GM18873 (cell line): ENCODE data around the gene PRDM7.
"Not testable (repeated sequence)": the region's sequence is repeated elsewhere in the genome, so short reads cannot be mapped to it uniquely, and the experiment has no call there.

Experiments used
- ATAC-seq: cut with Tn5 transposase; IDR thresholded peaks from one replicate; pipeline ENCODE4 v1.9.1; 2021; ENCODE audit warnings: mild to moderate bottlenecking, moderate library complexity, moderate number of reproducible peaks; ENCODE audit not compliant: unreplicated experiment, low FRiP score

Gene PRDM7

GRCh38 chr16:90077240-90077756 is at the start of gene PRDM7:
Gene PRDM7 (minus strand): TSS chr16:90077331. CDS start chr16:90075910, 1,421 bp downstream.
- no peak for ATAC-seq

GRCh38 chr16:90121846-90122245 is 44.7 kb upstream of the PRDM7 start:
- not testable (repeated sequence) for ATAC-seq

- not testable (repeated sequence) for ATAC-seq
Observed at GRCh38 chr16:90107617-90108016, 30.5 kb upstream of the PRDM7 start.

GRCh38 chr16:90107060-90107459 is 29.9 kb upstream of the PRDM7 start:
- ATAC-seq = not testable (repeated sequence)

GRCh38 chr16:90106271-90106670 is 29.1 kb upstream of the PRDM7 start:
- not testable (repeated sequence) for ATAC-seq

GRCh38 chr16:90104725-90105124 is 27.6 kb upstream of the PRDM7 start:
- not testable (repeated sequence) for ATAC-seq

- ATAC-seq = not testable (repeated sequence)
Observed at GRCh38 chr16:90102086-90102884, 25.2 kb upstream of the PRDM7 start.

- not testable (repeated sequence) for ATAC-seq
Observed at GRCh38 chr16:90101332-90101731, 24.2 kb upstream of the PRDM7 start.

- ATAC-seq = not testable (repeated sequence)
Observed at GRCh38 chr16:90100790-90101189, 23.7 kb upstream of the PRDM7 start.

GRCh38 chr16:90100229-90100628 is 23.1 kb upstream of the PRDM7 start:
- ATAC-seq = not testable (repeated sequence)

GRCh38 chr16:90098936-90099335 is 21.8 kb upstream of the PRDM7 start:
- not testable (repeated sequence) for ATAC-seq

- not testable (repeated sequence) for ATAC-seq
Observed at GRCh38 chr16:90097010-90097684, 20.0 kb upstream of the PRDM7 start.

- ATAC-seq = not testable (repeated sequence)
Observed at GRCh38 chr16:90094791-90095190, 17.7 kb upstream of the PRDM7 start.

- ATAC-seq = not testable (repeated sequence)
Observed at GRCh38 chr16:90094296-90094695, 17.2 kb upstream of the PRDM7 start.

- not testable (repeated sequence) for ATAC-seq
Observed at GRCh38 chr16:90093799-90094198, 16.7 kb upstream of the PRDM7 start.

- ATAC-seq = not testable (repeated sequence)
Observed at GRCh38 chr16:90092781-90093180, 15.7 kb upstream of the PRDM7 start.

- no peak for ATAC-seq
Observed at GRCh38 chr16:90084215-90084950, 7.3 kb upstream of the PRDM7 start.

- no peak for ATAC-seq
Observed at GRCh38 chr16:90083139-90083538, 6.0 kb upstream of the PRDM7 start.

GRCh38 chr16:90081606-90081970 is 4.5 kb upstream of the PRDM7 start:
- ATAC-seq = no peak

GRCh38 chr16:90078579-90078895 is 1.4 kb upstream of the PRDM7 start:
- ATAC-seq = no peak
